Breast epithelium (tissue), 4 donors: Measurements from ENCODE around the gene USP34. TPM values are rescaled to one million over a fixed set of nuclear protein-coding genes. Genes with fewer than 3 reads are reported as not detected.

Experiments used
- DNase-seq, 2 donors: peaks; one replicate each; pipeline ENCODE4 v3.0.0-alpha.2; 2019; ENCODE audit warnings: low spot score in 2 of 2
- H3K27ac ChIP-seq, 2 donors: fragments of 200-600 bp; sonication (generic) in 1 of 2; one replicate each; pipeline ENCODE4 v1.5.1; 2016 to 2019; ENCODE audit warnings: mild to moderate bottlenecking in 1 of 2
- H3K27me3 ChIP-seq, 2 donors: fragments of 200-600 bp; sonication (generic) in 1 of 2; one replicate each; pipeline versions ENCODE4 v1.5.1 to v1.6.0; 2017 to 2019; ENCODE audit warnings: control low read depth in 1 of 2, mild to moderate bottlenecking in 1 of 2
- H3K36me3 ChIP-seq: fragments of 200-600 bp; one replicate; pipeline ENCODE4 v1.5.1; 2019
- H3K4me1 ChIP-seq, 2 donors: fragments of 200-600 bp; sonication (generic); one replicate each; pipeline ENCODE4 v1.5.1; 2016 to 2019; ENCODE audit warnings: control low read depth in 1 of 2
- H3K4me3 ChIP-seq, 3 donors: fragments of 200-600 bp; sonication (generic); 1 replicate in 2 of 3; 2 replicates in 1 of 3; pipeline ENCODE4 v1.5.1; 2016 to 2019; ENCODE audit warnings: mild to moderate bottlenecking in 3 of 3, moderate library complexity in 2 of 3
- H3K9me3 ChIP-seq, 2 donors: fragments of 200-600 bp; sonication (generic) in 1 of 2; one replicate each; pipeline ENCODE4 v1.5.1; 2016 to 2019; ENCODE audit warnings: control low read depth in 1 of 2
- CTCF ChIP-seq, 3 donors: fragments of 450-650 bp; IDR thresholded peaks; one replicate each; pipeline ENCODE4 v1.5.1; 2016 to 2017; ENCODE audit warnings: antibody characterized with exemption in 3 of 3, mild to moderate bottlenecking in 3 of 3, moderate library complexity in 3 of 3
- POLR2A ChIP-seq: fragments of 450-650 bp; IDR thresholded peaks from one replicate; pipeline ENCODE4 v1.6.1; 2016; ENCODE audit warnings: antibody characterized with exemption, mild to moderate bottlenecking, moderate library complexity
- POLR2AphosphoS5 ChIP-seq, 3 donors: sonication (generic); formaldehyde crosslinking; IDR thresholded peaks; one replicate each; pipeline ENCODE4 v1.6.1; 2017; ENCODE audit warnings: antibody characterized with exemption in 3 of 3
- intact Hi-C: fragments of 100-400 bp; cut with DNase I; formaldehyde crosslinking; loops from one replicate; pipeline ENCODE4 v1.15.1; 2023; ENCODE audit warnings: low total_unique reads
- total RNA-seq, 3 donors: library from RNA; depleted of rRNA; stranded (reverse); fragments of >200 nt; gene quantifications; one replicate each; pipeline ENCODE4 v1.1.0, GENCODE V29; 2016

The USP34 gene
- total RNA-seq, 3 donors from 2014 or later = 148 to 260 (median 189) TPM

DNA sequence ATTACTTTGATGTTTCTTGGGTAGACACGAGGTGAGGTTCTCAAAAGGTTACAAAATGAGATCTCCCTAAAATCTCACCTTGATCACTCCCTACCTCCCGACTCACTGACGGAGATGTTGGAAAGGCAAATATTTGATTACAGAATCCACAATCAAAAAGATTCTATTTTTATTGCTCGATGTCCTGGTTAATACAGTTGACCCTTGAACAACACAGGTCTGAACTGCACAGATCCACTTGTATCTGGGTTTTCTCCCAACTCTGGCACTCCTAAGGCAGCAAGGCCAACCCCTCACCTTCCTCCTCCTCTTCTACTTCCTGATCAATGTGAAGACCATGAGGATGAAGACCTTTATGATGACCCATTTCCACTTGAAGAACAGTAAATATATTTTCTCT lies 183.6 kb downstream of the USP34 start:
- Histone ChIP-seq H3K4me1 (no peaks in the 10 kb centered on the region), H3K27me3 (no peaks in the 10 kb centered on the region), H3K9me3 (no peaks in the 10 kb centered on the region), H3K27ac (no peak overlapping the region), H3K4me3 (no peak overlapping the region), H3K36me3 (peaks cover 10% of the 10 kb centered on the region)
- TF ChIP-seq POLR2AphosphoS5 (IDR thresholded peaks at IDR 0.05) (no peak), CTCF (IDR thresholded peaks at IDR 0.05) (no peak), POLR2A (no peak)
- intact Hi-C loops = no loop called here
- no peak for DNase-seq

GRCh38 chr2:61283443-61284160 lies 187.3 kb downstream of the USP34 start:
- no peaks in the 10 kb centered on the region for H3K27me3 ChIP-seq
- TF ChIP-seq POLR2AphosphoS5 (IDR thresholded peaks at IDR 0.05) (no peak), POLR2A (no peak), CTCF (IDR thresholded peaks at IDR 0.05) (no peak)
- no peaks in the 10 kb centered on the region for H3K4me1 ChIP-seq
- H3K27ac ChIP-seq = no peak overlapping the region
- peaks cover 7% of the 10 kb centered on the region for H3K36me3 ChIP-seq
- no peaks in the 10 kb centered on the region for H3K9me3 ChIP-seq
- no peak for DNase-seq
- intact Hi-C loops = no loop called here
- no peak overlapping the region for H3K4me3 ChIP-seq

GRCh38 chr2:61282104-61282590 lies 188.7 kb downstream of the USP34 start:
- no peak overlapping the region for H3K27ac ChIP-seq
- H3K4me1 ChIP-seq = no peaks in the 10 kb centered on the region
- TF ChIP-seq CTCF (IDR thresholded peaks at IDR 0.05) (no peak), POLR2A (no peak), POLR2AphosphoS5 (IDR thresholded peaks at IDR 0.05) (no peak)
- H3K4me3 ChIP-seq = no peak overlapping the region
- intact Hi-C loops = no loop called here
- H3K27me3 ChIP-seq = no peaks in the 10 kb centered on the region
- no peaks in the 10 kb centered on the region for H3K9me3 ChIP-seq
- peaks cover 6% of the 10 kb centered on the region for H3K36me3 ChIP-seq
- DNase-seq = no peak

DNA sequence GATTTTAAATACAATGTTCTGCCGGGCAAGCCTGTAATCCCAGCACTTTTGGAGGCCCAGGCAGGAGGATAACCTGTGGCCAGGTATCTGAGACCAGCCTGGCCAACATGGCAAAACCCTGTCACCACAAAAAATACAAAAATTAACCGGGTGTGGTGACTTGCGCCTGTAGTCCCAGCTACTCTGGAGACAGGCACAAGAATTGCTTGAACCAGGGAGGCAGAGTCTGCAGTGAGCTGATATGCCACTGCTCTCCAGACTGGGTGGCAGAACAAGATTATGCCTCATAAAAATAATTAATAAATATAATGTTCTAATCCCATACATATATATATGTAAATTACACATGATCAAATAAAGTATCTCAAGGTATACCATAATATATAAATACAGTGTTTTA lies 189.6 kb downstream of the USP34 start:
- H3K27me3 ChIP-seq = no peaks in the 10 kb centered on the region
- H3K9me3 ChIP-seq = no peaks in the 10 kb centered on the region
- intact Hi-C loops = no loop called here
- H3K4me3 ChIP-seq = no peak overlapping the region
- DNase-seq = no peak
- H3K4me1 ChIP-seq = no peaks in the 10 kb centered on the region
- peaks cover 3% of the 10 kb centered on the region for H3K36me3 ChIP-seq
- no peak for TF ChIP-seq CTCF (IDR thresholded peaks at IDR 0.05)
- no peak overlapping the region for H3K27ac ChIP-seq

GRCh38 chr2:61277756-61278155 lies 193.1 kb downstream of the USP34 start:
- no peaks in the 10 kb centered on the region for H3K27me3 ChIP-seq
- H3K4me1 ChIP-seq = no peaks in the 10 kb centered on the region
- H3K27ac ChIP-seq = no peak overlapping the region
- TF ChIP-seq CTCF (IDR thresholded peaks at IDR 0.05) (no peak), POLR2AphosphoS5 (IDR thresholded peaks at IDR 0.05) (no peak), POLR2A (no peak)
- peaks cover 3% of the 10 kb centered on the region for H3K36me3 ChIP-seq
- DNase-seq = no peak
- no peak overlapping the region for H3K4me3 ChIP-seq
- intact Hi-C loops = no loop called here
- no peaks in the 10 kb centered on the region for H3K9me3 ChIP-seq
